ENCODE data around the gene SYT2. TPM values are rescaled to one million over a fixed set of nuclear protein-coding genes. Genes with fewer than 3 reads are reported as not detected.

Gene SYT2
- total and polyA plus RNA-seq, 9 of the 15 experiments (the other 6 are each of a cell fraction or from before 2014, with no cell fraction given), result not detected

DNA sequence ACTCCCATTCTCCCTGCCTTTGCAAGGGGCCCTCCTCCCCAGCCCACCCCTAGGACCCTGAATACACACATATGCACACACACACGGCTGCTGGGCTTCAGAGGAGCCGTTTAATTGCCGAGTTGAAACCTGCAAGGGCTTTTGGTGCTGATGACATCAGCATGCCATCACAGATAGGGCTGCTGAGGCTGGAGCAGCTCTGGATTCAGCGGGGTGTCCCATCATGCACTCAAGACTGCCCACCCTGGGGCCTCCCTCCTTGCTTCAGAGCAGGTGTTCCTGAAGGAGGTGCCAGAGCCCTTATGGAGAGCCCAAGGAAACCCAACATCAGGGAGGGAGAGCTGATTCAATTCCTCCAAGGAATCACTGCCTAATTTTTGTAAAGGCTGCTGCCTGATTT is 5.7 kb downstream of the SYT2 start (continued):
- TF ChIP-seq, protein P1, sequence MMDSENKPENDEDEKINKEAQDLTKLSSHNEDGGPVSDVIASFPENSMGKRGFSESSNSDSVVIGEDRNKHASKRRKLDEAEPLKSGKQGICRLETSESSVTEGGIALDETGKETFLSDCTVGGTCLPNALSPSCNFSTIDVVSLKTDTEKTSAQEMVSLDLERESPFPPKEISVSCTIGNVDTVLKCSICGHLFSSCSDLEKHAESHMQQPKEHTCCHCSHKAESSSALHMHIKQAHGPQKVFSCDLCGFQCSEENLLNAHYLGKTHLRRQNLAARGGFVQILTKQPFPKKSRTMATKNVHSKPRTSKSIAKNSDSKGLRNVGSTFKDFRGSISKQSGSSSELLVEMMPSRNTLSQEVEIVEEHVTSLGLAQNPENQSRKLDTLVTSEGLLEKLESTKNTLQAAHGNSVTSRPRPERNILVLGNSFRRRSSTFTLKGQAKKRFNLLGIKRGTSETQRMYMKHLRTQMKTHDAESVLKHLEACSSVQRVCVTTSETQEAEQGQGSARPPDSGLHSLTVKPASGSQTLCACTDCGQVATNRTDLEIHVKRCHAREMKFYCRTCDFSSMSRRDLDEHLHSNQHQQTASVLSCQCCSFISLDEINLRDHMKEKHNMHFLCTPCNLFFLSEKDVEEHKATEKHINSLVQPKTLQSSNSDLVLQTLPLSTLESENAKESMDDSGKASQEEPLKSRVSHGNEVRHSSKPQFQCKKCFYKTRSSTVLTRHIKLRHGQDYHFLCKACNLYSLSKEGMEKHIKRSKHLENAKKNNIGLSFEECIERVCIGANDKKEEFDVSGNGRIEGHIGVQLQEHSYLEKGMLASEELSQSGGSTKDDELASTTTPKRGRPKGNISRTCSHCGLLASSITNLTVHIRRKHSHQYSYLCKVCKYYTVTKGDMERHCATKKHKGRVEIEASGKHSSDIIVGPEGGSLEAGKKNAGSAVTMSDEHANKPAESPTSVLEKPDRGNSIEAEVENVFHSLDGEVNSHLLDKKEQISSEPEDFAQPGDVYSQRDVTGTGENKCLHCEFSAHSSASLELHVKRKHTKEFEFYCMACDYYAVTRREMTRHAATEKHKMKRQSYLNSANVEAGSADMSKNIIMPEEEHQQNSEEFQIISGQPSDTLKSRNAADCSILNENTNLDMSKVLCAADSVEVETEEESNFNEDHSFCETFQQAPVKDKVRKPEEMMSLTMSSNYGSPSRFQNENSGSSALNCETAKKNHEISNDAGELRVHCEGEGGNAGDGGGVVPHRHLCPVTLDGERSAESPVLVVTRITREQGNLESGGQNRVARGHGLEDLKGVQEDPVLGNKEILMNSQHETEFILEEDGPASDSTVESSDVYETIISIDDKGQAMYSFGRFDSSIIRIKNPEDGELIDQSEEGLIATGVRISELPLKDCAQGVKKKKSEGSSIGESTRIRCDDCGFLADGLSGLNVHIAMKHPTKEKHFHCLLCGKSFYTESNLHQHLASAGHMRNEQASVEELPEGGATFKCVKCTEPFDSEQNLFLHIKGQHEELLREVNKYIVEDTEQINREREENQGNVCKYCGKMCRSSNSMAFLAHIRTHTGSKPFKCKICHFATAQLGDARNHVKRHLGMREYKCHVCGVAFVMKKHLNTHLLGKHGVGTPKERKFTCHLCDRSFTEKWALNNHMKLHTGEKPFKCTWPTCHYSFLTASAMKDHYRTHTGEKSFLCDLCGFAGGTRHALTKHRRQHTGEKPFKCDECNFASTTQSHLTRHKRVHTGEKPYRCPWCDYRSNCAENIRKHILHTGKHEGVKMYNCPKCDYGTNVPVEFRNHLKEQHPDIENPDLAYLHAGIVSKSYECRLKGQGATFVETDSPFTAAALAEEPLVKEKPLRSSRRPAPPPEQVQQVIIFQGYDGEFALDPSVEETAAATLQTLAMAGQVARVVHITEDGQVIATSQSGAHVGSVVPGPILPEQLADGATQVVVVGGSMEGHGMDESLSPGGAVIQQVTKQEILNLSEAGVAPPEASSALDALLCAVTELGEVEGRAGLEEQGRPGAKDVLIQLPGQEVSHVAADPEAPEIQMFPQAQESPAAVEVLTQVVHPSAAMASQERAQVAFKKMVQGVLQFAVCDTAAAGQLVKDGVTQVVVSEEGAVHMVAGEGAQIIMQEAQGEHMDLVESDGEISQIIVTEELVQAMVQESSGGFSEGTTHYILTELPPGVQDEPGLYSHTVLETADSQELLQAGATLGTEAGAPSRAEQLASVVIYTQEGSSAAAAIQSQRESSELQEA (IDR thresholded peaks at IDR 0.05; ENCODE audit: low read depth), result no peak
- TF ChIP-seq, protein P2, sequence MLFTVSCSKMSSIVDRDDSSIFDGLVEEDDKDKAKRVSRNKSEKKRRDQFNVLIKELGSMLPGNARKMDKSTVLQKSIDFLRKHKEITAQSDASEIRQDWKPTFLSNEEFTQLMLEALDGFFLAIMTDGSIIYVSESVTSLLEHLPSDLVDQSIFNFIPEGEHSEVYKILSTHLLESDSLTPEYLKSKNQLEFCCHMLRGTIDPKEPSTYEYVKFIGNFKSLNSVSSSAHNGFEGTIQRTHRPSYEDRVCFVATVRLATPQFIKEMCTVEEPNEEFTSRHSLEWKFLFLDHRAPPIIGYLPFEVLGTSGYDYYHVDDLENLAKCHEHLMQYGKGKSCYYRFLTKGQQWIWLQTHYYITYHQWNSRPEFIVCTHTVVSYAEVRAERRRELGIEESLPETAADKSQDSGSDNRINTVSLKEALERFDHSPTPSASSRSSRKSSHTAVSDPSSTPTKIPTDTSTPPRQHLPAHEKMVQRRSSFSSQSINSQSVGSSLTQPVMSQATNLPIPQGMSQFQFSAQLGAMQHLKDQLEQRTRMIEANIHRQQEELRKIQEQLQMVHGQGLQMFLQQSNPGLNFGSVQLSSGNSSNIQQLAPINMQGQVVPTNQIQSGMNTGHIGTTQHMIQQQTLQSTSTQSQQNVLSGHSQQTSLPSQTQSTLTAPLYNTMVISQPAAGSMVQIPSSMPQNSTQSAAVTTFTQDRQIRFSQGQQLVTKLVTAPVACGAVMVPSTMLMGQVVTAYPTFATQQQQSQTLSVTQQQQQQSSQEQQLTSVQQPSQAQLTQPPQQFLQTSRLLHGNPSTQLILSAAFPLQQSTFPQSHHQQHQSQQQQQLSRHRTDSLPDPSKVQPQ (CRISPR knock-in tag; IDR thresholded peaks at IDR 0.05; ENCODE audit: borderline replicate concordance), result no peak
- TF ChIP-seq HSF4 (CRISPR knock-in tag; IDR thresholded peaks at IDR 0.05; ENCODE audit: borderline replicate concordance), result no peak
- no peak for TF ChIP-seq SMC3 (conservative IDR thresholded peaks at IDR 0.05; ENCODE audit: insufficient read depth, low read depth, low read length)
- TF ChIP-seq, protein P3, sequence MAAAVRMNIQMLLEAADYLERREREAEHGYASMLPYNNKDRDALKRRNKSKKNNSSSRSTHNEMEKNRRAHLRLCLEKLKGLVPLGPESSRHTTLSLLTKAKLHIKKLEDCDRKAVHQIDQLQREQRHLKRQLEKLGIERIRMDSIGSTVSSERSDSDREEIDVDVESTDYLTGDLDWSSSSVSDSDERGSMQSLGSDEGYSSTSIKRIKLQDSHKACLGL (CRISPR knock-in tag; IDR thresholded peaks at IDR 0.05; ENCODE audit: borderline replicate concordance, poor library complexity, severe bottlenecking), result no peak
- TF ChIP-seq GTF2E2 (tag; IDR thresholded peaks at IDR 0.05), result no peak
